T-helper 17 cell (primary cell): ENCODE results near the gene WFIKKN2. TPM values are rescaled to one million over a fixed set of nuclear protein-coding genes. Genes with fewer than 3 reads are reported as not detected.

Experiments
- ATAC-seq: fragments of 150-1000 bp; cut with Tn5 transposase; 2 replicates; pipeline ENCODE4 v1.10.0; 2021; ENCODE audit warnings: mild to moderate bottlenecking, moderate library complexity
- DNase-seq, 3 donors: peaks; one replicate each; pipeline versions ENCODE4 v3.0.0 to v3.0.0-alpha.2; 2020 to 2021
- H3K9me3 ChIP-seq: one replicate; pipeline ENCODE4 v1.7.0; 2013; ENCODE audit warnings: low read length, mild to moderate bottlenecking; ENCODE audit not compliant: control insufficient read depth, poor library complexity, severe bottlenecking
- H3K27ac Mint-ChIP-seq: one replicate; pipeline ENCODE4 v1.8.0; 2022; ENCODE audit warnings: mild to moderate bottlenecking, moderate library complexity, mixed read lengths
- H3K27me3 Mint-ChIP-seq: one replicate; pipeline ENCODE4 v1.8.0; 2022; ENCODE audit warnings: mixed read lengths
- H3K36me3 Mint-ChIP-seq: one replicate; pipeline ENCODE4 v1.8.0; 2022; ENCODE audit warnings: low read depth, mixed read lengths
- H3K4me1 Mint-ChIP-seq: one replicate; pipeline ENCODE4 v1.8.0; 2022; ENCODE audit warnings: mild to moderate bottlenecking, mixed read lengths
- H3K4me3 Mint-ChIP-seq: one replicate; pipeline ENCODE4 v1.8.0; 2022; ENCODE audit warnings: mild to moderate bottlenecking, moderate library complexity, mixed read lengths
- total RNA-seq, 4 donors: library from RNA in 2 of 4; stranded (reverse) in 2 of 4; gene quantifications; one replicate each; pipeline ENCODE4 v1.2.3 and lab custom pipeline; 2022 to 2026

Gene WFIKKN2
- total RNA-seq, 2 donors from 2014 or later = not detected

DNA sequence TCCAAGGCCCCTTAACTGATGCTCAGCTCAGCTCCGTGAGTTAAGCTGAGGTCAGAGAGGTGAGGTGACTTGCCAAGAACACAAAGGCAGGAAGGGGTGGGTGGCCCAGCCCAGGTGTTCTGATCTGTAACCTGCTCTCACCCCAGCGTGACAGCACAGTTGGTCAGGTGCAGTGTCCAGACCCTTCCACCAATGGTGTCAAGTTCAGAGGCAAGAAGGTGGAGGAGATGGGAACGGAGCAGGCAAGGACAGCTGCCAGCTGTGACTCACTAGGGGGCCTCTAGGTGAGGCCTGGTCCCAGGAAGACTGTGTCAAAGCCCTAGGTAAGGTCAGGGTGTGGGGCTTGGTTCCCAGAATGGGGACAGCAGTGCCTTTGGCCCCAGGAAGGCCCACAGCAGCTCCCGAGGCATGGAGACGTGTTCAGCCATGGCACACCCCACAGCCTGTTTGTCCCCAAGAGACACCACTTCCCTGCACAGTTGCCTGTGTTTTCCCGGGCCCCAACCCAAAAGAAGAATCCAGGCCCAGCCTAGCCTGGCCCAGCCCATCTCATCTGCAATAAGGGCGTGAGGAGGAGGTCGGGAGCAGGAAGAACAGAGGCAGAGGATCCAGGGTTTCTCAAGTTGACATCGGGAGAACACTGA, 7.2 kb downstream of the WFIKKN2 start:
- no peaks in the 10 kb centered on the region for H3K9me3 ChIP-seq
- no peak for DNase-seq
- H3K4me1 Mint-ChIP-seq = peaks cover 5% of the 10 kb centered on the region
- H3K36me3 Mint-ChIP-seq = no peaks in the 10 kb centered on the region
- no peak overlapping the region for H3K27ac Mint-ChIP-seq
- H3K4me3 Mint-ChIP-seq = no peak overlapping the region
- peaks cover 5% of the 10 kb centered on the region for H3K27me3 Mint-ChIP-seq
- no peak for ATAC-seq

DNA sequence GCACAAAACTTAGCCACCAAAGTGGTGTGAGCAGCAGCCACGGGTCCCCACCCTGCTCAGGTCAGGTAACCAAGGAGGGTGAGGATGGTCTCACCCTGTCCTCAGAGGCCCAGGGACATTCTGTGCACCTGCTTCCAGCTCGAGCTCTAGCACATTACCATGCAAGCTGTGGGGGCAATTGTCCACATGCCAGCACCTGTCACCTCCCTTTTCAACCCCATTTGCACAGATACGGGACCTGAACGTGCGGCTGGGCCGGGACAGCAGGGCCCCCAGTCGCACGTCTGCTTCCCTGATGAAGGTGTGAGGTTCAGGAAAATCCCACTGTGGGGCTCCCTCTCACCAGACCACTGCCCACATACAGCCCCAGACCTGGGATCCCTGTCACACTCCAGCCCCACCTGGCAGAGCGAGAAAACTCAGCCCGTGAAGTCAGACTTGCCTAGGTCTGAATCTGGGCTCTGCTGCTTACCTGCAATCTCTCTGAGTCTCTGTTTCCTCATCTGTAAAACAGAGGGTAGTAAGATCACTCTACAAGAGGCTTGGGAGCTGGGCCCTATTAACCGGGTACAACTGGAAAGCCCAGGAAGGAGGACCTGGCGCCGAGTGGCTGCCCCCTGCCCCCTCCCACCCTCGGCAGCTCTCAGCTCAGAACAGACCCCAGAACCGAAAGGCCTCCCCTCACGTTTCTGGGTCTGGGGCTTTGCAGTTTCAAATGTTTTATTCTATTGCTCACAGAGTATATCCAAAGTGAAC, 7.9 kb downstream of the WFIKKN2 start:
- DNase-seq (no peak), ATAC-seq (no peak)
- H3K27me3 Mint-ChIP-seq = peaks cover 5% of the 10 kb centered on the region
- no peaks in the 10 kb centered on the region for H3K9me3 ChIP-seq
- H3K36me3 Mint-ChIP-seq = no peaks in the 10 kb centered on the region
- H3K4me3 Mint-ChIP-seq = no peak overlapping the region
- H3K27ac Mint-ChIP-seq = no peak overlapping the region
- H3K4me1 Mint-ChIP-seq = peaks cover 5% of the 10 kb centered on the region

DNA sequence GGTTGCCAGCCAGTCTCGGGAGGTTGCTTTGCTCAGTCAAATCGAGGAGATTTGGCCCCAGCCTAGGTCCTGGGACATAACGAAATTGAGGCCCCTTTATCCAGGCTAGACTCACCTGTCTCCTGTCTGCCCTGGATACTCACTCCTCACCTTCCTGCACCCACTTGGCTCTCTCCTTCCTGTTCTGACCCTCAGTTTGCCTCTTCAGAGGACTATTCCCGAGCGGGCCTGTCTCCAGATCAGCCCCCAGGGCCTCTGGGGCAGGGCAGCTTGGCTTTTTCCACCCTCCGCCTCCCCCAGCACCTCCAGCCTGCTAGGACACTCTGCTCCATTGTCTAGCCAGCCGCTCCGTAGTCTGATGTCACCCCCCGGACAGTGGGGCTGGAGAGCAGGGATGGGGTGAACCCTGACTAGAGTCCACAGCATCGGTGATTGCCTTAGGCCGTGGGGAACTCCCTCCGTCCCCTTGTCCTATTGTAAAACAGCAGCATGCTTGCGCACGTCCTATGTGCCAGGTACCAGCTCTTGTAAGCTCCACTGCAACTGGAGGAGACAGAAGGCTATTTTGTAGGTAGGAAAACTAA, 8.8 kb downstream of the WFIKKN2 start:
- peaks cover 5% of the 10 kb centered on the region for H3K27me3 Mint-ChIP-seq

DNA sequence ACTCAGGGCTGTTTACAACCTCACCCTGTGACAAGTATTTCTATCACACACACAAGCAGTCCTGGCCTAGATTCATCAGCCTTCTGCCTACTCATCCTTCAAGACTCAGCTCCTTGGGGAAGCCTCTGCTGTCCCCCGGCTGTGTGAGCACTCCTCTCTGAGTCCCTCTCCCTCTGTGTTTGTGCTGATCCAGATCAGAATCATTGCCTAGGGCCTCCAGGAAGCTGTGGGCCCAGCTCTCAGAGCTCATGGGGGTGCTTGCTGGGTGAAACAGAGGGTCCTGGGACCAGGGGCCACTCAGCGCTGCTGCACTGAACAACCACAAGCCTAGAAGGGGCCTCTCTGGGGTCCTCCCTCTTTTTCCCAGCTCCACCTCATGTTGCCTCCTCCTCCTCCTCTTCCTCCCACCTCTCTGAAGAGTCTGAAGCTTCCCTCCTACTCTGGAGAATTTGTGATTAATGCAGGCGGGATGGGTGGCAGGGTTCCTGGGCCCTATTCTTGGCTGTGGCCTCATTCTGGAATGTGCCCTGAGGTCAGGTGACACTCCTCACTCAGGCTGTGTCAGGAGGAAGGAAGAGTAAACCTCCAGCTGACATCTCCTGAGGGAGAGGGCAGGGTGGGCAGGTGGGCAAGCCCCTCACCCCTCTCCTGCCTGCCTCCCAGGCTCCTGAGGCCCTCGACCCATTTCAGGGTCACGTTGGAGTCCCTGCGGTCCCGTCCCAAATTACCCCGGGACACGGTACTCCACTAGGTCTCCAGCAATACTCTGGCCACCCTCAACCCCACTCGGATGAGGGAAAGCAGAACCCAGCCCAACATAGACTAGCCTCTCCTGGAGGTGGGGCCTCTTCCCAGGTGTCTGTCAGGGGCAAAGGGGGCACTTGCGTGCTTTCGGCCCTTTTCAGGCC, 10.1 kb downstream of the WFIKKN2 start:
- ATAC-seq = no peak
- no peak overlapping the region for H3K27ac Mint-ChIP-seq
- peaks cover 5% of the 10 kb centered on the region for H3K27me3 Mint-ChIP-seq
- no peaks in the 10 kb centered on the region for H3K36me3 Mint-ChIP-seq
- no peak overlapping the region for H3K4me3 Mint-ChIP-seq
- DNase-seq = no peak
- H3K9me3 ChIP-seq = no peaks in the 10 kb centered on the region
- H3K4me1 Mint-ChIP-seq = peaks cover 5% of the 10 kb centered on the region

More for the DNA sequence above, 8.8 kb downstream of the WFIKKN2 start:
- Mint-ChIP-seq H3K4me1 (peaks cover 5% of the 10 kb centered on the region), H3K4me3 (no peak overlapping the region), H3K36me3 (no peaks in the 10 kb centered on the region), H3K27ac (no peak overlapping the region)
- DNase-seq = no peak
- no peaks in the 10 kb centered on the region for H3K9me3 ChIP-seq
- no peak for ATAC-seq

DNA sequence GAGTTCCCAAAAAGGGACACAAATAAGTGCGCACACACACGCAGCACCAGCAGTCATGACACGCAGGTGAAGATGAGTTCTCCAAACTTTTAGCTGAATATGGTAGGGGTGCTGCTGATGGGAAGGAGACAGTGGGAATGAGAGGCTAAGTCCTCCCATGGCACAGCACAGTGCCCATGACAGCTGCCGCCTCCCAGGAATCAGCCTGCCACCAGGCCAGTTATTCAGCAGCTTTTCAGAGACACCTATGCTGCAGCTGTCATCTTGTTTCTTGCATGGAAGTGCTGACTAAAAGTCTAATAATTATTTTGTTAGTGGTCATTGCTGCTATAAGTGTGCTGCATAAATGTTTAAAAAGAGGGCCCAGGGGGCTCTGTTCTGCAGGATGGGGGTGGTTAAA, 12.2 kb downstream of the WFIKKN2 start:
- no peak overlapping the region for H3K4me3 Mint-ChIP-seq
- H3K27ac Mint-ChIP-seq = no peak overlapping the region
- ATAC-seq = no peak
- H3K36me3 Mint-ChIP-seq = no peaks in the 10 kb centered on the region
- no peak for DNase-seq
- peaks cover 8% of the 10 kb centered on the region for H3K4me1 Mint-ChIP-seq
- no peaks in the 10 kb centered on the region for H3K9me3 ChIP-seq
- peaks cover 5% of the 10 kb centered on the region for H3K27me3 Mint-ChIP-seq

DNA sequence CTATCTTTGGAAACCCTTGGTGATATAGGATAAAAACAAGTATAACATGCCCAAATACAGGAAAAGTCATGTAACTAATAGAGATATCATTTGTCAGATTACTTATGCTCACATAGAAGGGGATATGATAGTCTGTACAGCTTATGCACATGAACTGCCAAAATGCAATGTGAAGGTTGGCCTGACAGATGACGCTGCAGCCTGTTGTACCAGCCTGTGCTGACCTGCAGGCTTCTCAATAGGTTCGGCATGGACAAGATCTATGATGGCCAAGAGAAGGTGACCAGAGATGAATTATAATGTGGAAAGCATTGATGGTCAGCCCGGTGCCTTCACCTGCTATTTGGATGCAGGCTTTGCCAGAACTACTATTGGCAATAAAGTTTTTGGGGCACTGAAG, 12.7 kb downstream of the WFIKKN2 start:
- DNase-seq = no peak
- Mint-ChIP-seq H3K4me1 (peaks cover 12% of the 10 kb centered on the region), H3K36me3 (no peaks in the 10 kb centered on the region), H3K27me3 (peaks cover 5% of the 10 kb centered on the region), H3K27ac (no peak overlapping the region), H3K4me3 (no peak overlapping the region)
- no peak for ATAC-seq
- no peaks in the 10 kb centered on the region for H3K9me3 ChIP-seq

DNA sequence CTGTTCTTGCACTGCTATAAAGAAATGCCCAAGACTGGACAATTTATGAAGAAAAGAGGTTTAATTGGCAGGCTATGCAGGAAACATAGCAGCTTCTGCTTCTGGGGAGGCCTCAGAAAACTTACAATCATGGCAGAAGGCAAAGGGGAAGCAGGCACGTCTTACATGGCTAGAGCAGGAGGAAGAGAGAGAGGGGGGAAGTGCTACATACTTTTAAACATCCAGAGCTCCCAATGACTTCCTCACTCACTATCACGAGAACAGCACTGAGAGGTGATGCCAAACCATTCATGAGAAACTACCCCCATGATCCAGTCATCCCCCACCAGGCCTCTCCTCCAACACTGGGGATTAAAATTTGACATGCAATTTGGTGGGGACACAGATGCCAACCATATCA, 13.3 kb downstream of the WFIKKN2 start:
- H3K36me3 Mint-ChIP-seq = no peaks in the 10 kb centered on the region
- DNase-seq (no peak), ATAC-seq (no peak)
- H3K4me3 Mint-ChIP-seq = no peak overlapping the region
- H3K27me3 Mint-ChIP-seq = peaks cover 5% of the 10 kb centered on the region
- H3K4me1 Mint-ChIP-seq = peaks cover 12% of the 10 kb centered on the region
- H3K9me3 ChIP-seq = no peaks in the 10 kb centered on the region
- H3K27ac Mint-ChIP-seq = no peak overlapping the region

DNA sequence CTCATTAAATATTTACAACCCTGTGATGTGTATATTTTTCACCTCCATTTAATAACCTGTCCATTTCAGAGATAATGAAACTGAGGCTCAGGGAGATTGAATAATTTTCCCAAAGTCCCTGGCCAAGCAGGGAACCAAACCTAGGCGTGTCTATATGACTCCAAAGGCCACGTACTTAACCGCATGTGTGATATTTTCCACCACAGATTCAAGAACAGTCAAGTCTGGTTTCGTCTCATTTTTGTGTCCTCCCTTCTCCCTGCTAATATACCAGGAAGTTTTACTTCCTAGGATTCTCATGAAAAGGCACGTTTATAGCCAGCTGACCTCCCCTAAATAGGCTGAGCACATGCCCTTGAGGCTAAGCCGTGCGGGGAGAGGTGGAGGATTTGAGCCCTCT, 15.3 kb downstream of the WFIKKN2 start:
- Mint-ChIP-seq H3K27me3 (peaks cover under 1% of the 10 kb centered on the region), H3K4me1 (peaks cover 12% of the 10 kb centered on the region), H3K27ac (no peak overlapping the region), H3K36me3 (no peaks in the 10 kb centered on the region), H3K4me3 (no peak overlapping the region)
- ATAC-seq (no peak), DNase-seq (no peak)
- no peaks in the 10 kb centered on the region for H3K9me3 ChIP-seq

DNA sequence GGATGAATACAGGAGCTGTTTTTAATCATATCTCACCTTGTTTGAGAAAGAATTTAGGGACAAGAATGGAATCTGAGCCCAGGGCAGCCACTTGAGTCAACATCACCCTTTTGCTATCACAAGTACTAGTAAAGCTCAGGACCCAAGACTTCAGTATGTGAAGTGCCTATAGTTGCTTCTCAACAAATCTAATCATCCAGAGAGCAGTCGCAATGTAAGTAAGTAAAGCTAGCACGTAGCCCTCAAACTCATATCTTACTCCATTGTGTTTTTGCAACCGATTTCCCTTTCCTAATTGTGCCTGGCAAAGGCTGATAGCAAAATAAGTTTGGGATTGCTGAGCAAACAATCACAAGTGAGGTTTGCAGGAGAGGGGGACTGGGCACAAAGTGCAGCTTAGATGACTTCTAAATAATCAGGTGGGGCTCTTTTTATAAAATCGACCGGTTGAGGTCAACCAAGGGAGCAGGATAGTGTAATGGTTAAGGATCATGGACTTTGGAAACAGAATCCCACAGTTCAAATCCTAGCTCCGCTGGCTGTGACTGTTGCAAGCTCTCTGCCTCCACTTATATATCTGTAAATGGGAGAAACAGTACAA, 17.7 kb downstream of the WFIKKN2 start:
- Mint-ChIP-seq H3K27me3 (no peaks in the 10 kb centered on the region), H3K27ac (peak overlapping the region; percentile 94), H3K36me3 (no peaks in the 10 kb centered on the region), H3K4me3 (peak overlapping the region; percentile 90), H3K4me1 (peaks cover 16% of the 10 kb centered on the region)
- ATAC-seq (no peak), DNase-seq (no peak)
- H3K9me3 ChIP-seq = no peaks in the 10 kb centered on the region

DNA sequence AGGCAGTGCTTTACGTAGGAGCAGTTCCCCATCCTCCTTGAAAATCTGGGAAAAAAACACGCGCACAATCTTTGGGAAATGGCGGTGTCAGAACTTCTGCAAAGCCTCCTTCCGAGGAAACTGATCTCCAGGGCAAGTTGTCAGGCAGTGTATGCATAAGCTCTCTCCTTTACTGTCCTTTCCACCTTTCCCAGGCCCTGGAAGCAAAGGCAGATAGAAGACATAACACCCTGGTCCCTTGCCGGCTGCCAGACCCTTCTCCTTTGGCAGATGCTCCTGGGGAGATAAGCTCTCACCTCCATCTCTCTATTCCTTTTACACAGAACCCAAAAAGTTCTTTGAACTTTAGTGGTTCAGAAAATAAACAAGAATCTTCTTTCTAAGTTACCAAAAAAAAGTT, 18.4 kb downstream of the WFIKKN2 start:
- Mint-ChIP-seq H3K4me1 (peaks cover 16% of the 10 kb centered on the region), H3K27me3 (no peaks in the 10 kb centered on the region), H3K4me3 (no peak overlapping the region), H3K36me3 (no peaks in the 10 kb centered on the region), H3K27ac (no peak overlapping the region)
- no peak for ATAC-seq
- no peaks in the 10 kb centered on the region for H3K9me3 ChIP-seq
- no peak for DNase-seq

DNA sequence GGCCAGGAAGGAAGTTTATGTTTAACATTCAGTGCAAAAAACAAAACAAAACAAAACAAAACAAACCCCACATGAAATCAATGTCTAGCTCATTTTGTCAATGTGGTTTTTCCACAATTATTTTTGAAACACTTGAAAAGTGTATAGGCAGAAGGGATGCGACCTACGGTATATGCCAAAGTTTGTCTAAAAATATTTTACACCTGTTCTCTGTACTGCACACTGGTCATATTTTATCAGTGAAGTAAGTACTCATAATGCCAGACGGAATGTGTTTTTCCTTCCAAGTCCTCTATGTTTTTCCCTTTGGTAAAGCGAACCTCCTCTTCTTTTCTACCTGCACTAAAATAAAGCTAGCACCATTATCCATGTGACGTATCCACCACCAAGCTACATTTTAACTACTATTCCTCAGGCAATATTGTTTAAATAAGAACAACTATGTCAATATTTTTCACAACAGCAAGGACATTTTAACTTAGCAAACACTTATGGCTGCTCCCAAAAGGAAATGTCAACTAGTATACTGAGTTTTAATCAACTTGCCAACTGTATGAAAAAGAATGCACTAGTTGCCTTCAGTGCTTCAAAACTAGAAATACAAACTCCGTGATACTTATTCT, 20.4 kb downstream of the WFIKKN2 start:
- H3K27ac Mint-ChIP-seq = no peak overlapping the region

DNA sequence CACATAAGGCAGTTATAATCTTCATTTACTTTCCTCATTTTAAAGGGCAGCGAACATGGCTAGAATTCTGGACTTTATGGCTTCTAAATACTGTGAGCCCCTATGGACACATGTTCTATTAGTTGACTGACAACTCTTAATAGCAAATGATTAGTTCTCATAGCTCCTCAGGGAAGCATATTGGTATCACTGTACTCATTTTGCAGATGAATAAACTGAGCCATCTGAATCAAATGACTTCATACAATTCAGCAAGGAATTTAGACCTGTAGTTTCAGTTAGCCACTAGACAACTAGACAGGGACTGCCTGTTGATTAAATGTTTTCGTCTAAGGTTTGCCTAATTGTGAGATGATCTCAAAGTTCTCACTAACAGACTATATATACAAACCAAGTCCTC, 21.0 kb downstream of the WFIKKN2 start:
- no peak for ATAC-seq
- Mint-ChIP-seq H3K27ac (no peak overlapping the region), H3K4me3 (no peak overlapping the region), H3K27me3 (no peaks in the 10 kb centered on the region), H3K36me3 (peaks cover 2% of the 10 kb centered on the region), H3K4me1 (peaks cover 22% of the 10 kb centered on the region)
- no peaks in the 10 kb centered on the region for H3K9me3 ChIP-seq
- no peak for DNase-seq

More for the DNA sequence above, 20.4 kb downstream of the WFIKKN2 start:
- ATAC-seq = no peak
- H3K36me3 Mint-ChIP-seq = no peaks in the 10 kb centered on the region
- no peak for DNase-seq
- no peaks in the 10 kb centered on the region for H3K9me3 ChIP-seq
- H3K4me1 Mint-ChIP-seq = peaks cover 17% of the 10 kb centered on the region
- no peak overlapping the region for H3K4me3 Mint-ChIP-seq
- no peaks in the 10 kb centered on the region for H3K27me3 Mint-ChIP-seq
